Neuron (in vitro differentiated cells): ENCODE data around the gene TSPAN14.

ENCODE experiments used
- H2AFZ ChIP-seq: one replicate; pipeline ENCODE4 v1.6.1; 2013; ENCODE audit warnings: low read depth, mild to moderate bottlenecking, inconsistent platforms, low read length, moderate library complexity
- H3K27me3 ChIP-seq: one replicate; pipeline ENCODE4 v1.6.1; 2013; ENCODE audit warnings: low read length; ENCODE audit not compliant: insufficient read depth
- H3K36me3 ChIP-seq: one replicate; pipeline ENCODE4 v1.6.1; 2013; ENCODE audit warnings: low read length; ENCODE audit not compliant: insufficient read depth
- H3K4me1 ChIP-seq: one replicate; pipeline ENCODE4 v1.6.1; 2013; ENCODE audit warnings: low read length; ENCODE audit not compliant: insufficient read depth
- H3K4me3 ChIP-seq: 2 replicates; pipeline ENCODE4 v1.5.1; 2013; ENCODE audit warnings: mild to moderate bottlenecking, low read length, moderate library complexity
- H3K9me3 ChIP-seq: one replicate; pipeline ENCODE4 v1.6.1; 2013; ENCODE audit warnings: low read length

TSPAN14 gene

GRCh38 chr10:80485076-80485945, 31.2 kb downstream of the TSPAN14 start:
- no peak overlapping the region for H2AFZ ChIP-seq
- H3K4me3 ChIP-seq, result no peak overlapping the region
- no peaks in the 10 kb centered on the region for H3K9me3 ChIP-seq
- H3K27me3 ChIP-seq, result no peaks in the 10 kb centered on the region
- peaks cover 9% of the 10 kb centered on the region for H3K4me1 ChIP-seq
- H3K36me3 ChIP-seq, result peaks cover 19% of the 10 kb centered on the region

GRCh38 chr10:80485946-80486764, 32.0 kb downstream of the TSPAN14 start:
- H3K4me3 ChIP-seq, result no peak overlapping the region
- H3K4me1 ChIP-seq, result peaks cover 9% of the 10 kb centered on the region
- no peaks in the 10 kb centered on the region for H3K27me3 ChIP-seq
- no peak overlapping the region for H2AFZ ChIP-seq
- peaks cover 25% of the 10 kb centered on the region for H3K36me3 ChIP-seq
- H3K9me3 ChIP-seq, result no peaks in the 10 kb centered on the region

DNA sequence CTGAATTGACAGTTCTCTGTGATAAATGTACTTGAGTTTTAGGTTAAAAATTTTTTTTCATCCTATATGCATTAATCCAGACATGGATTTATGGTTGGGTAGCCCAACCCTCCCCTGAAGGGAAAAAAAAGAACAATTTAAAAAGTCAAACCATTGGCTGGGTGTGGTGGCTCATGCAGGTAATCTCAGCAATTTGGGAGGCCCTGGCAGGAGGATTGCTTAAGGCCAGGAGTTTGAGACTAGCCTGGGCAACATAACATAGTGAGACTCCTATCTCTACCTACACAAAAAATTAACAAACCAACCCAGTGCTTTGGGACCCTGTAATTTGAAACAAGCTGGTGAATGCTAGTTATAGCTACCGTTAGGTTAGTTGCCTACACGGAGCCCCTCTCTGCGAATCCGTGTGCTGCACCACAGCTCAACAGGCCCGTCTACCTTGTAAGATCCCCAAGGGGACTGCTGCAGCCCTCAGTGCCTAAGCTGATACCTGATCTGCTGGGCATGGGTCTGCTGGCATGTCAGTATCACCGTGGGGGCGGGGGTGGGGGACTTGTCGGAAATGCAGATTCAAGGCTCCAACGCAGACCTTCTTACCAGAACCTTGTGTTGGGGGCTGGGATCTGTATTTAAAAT, 32.8 kb downstream of the TSPAN14 start:
- Histone ChIP-seq H3K27me3 (no peaks in the 10 kb centered on the region), H3K4me3 (no peak overlapping the region), H2AFZ (no peak overlapping the region), H3K9me3 (peaks cover 1% of the 10 kb centered on the region), H3K4me1 (peaks cover 9% of the 10 kb centered on the region), H3K36me3 (peaks cover 32% of the 10 kb centered on the region)

DNA sequence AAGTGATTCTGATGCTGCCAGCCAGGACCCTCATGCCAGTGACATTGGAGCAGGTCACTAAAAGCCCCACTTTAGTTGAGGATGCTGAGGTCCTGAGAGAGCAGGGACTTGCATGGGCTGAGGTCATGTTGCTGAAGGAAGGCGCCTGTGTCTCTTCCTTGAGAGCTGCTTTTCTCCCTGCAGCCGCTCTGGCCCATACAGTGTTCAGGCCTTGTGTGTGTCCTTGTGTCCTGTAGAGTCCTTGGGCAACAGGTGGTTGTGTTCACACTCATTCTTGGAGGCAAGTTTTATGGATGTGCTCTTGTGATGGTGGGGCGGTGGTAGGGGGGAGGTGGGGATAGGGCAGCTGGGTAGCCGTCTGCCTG, 33.3 kb downstream of the TSPAN14 start:
- Histone ChIP-seq H2AFZ (no peak overlapping the region), H3K4me1 (peaks cover 9% of the 10 kb centered on the region), H3K9me3 (peaks cover 1% of the 10 kb centered on the region), H3K4me3 (no peak overlapping the region), H3K36me3 (peaks cover 37% of the 10 kb centered on the region), H3K27me3 (no peaks in the 10 kb centered on the region)

GRCh38 chr10:80487791-80488538, 33.9 kb downstream of the TSPAN14 start:
- peaks cover 39% of the 10 kb centered on the region for H3K36me3 ChIP-seq
- peaks cover 9% of the 10 kb centered on the region for H3K4me1 ChIP-seq

GRCh38 chr10:80488539-80489066, 34.5 kb downstream of the TSPAN14 start:
- peaks cover 39% of the 10 kb centered on the region for H3K36me3 ChIP-seq
- peaks cover 14% of the 10 kb centered on the region for H3K4me1 ChIP-seq
- peaks cover 1% of the 10 kb centered on the region for H3K9me3 ChIP-seq
- H3K27me3 ChIP-seq, result no peaks in the 10 kb centered on the region
- no peak overlapping the region for H3K4me3 ChIP-seq
- no peak overlapping the region for H2AFZ ChIP-seq

More at GRCh38 chr10:80487791-80488538, 33.9 kb downstream of the TSPAN14 start:
- Histone ChIP-seq H3K4me3 (no peak overlapping the region), H2AFZ (no peak overlapping the region), H3K9me3 (peaks cover 1% of the 10 kb centered on the region), H3K27me3 (no peaks in the 10 kb centered on the region)

- Histone ChIP-seq H3K4me1 (peaks cover 21% of the 10 kb centered on the region), H2AFZ (no peak overlapping the region), H3K27me3 (no peaks in the 10 kb centered on the region), H3K36me3 (peaks cover 44% of the 10 kb centered on the region), H3K4me3 (no peak overlapping the region), H3K9me3 (peaks cover 1% of the 10 kb centered on the region)
Observed at GRCh38 chr10:80489371-80490112, 35.4 kb downstream of the TSPAN14 start.

DNA sequence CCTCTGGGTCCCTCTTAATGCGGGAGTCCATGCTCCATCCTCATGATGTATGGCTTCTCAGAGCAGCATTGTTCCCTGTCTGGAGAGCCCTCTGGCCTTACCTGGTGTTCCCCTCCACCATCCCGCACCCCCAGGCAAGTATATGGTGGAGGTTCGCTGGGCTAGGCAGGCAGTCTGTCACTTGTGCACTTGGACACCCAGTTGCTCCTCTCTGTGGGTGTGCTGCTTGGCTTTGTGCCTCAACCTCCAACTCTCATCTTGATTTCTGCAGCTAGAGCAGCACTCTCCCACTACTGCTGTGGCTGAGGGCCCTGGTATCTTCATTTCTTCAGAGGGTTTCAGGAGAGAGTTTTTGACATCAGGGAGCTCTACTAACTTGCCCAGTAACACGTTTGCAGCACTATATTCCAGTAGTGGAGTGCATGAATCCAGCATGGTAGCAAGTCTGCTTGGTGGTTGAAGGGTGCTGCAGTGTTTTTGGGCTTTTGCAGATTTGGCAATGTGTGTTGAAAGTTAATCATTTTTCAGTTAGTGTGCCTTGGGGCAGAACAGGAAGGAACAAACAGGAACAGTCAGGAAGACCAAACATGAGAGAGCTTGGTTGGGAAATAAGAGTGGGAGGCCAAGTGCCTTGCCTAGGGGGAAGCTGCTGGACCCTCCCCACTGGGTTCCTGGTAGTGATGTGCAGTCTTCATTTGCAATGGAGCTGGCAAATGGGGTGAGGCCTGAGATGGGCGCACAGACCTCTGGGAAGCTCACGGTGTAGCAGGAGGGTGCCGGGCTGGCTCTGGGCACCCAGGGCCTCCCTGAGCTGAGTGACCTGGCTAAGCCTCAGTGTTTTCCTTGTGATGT, 37.4 kb downstream of the TSPAN14 start:
- H3K4me1 ChIP-seq, result peaks cover 12% of the 10 kb centered on the region
- peaks cover 57% of the 10 kb centered on the region for H3K36me3 ChIP-seq
- no peak overlapping the region for H3K4me3 ChIP-seq
- H3K9me3 ChIP-seq, result peaks cover 5% of the 10 kb centered on the region
- H3K27me3 ChIP-seq, result no peaks in the 10 kb centered on the region
- H2AFZ ChIP-seq, result no peak overlapping the region

- no peak overlapping the region for H3K4me3 ChIP-seq
- no peaks in the 10 kb centered on the region for H3K27me3 ChIP-seq
- H2AFZ ChIP-seq, result no peak overlapping the region
- peaks cover 19% of the 10 kb centered on the region for H3K4me1 ChIP-seq
- peaks cover 5% of the 10 kb centered on the region for H3K9me3 ChIP-seq
- peaks cover 57% of the 10 kb centered on the region for H3K36me3 ChIP-seq
Observed at GRCh38 chr10:80492848-80493521, 38.9 kb downstream of the TSPAN14 start.

- H3K36me3 ChIP-seq, result peaks cover 55% of the 10 kb centered on the region
- no peaks in the 10 kb centered on the region for H3K27me3 ChIP-seq
- peaks cover 5% of the 10 kb centered on the region for H3K9me3 ChIP-seq
- no peak overlapping the region for H3K4me3 ChIP-seq
- peaks cover 25% of the 10 kb centered on the region for H3K4me1 ChIP-seq
- no peak overlapping the region for H2AFZ ChIP-seq
Observed at GRCh38 chr10:80493522-80494051, 39.5 kb downstream of the TSPAN14 start.
